DND-41 (cell line): Measurements from ENCODE around the gene ADPRHL1.

ENCODE experiments used
- CTCF ChIP-seq: IDR thresholded peaks from 2 replicates; pipeline ENCODE4 v1.5.1; 2012; ENCODE audit warnings: borderline replicate concordance, low read length, moderate library complexity, mild to moderate bottlenecking; ENCODE audit not compliant: poor library complexity, severe bottlenecking; ENCODE audit errors: extremely low read depth
- EZH2 ChIP-seq: IDR thresholded peaks from 3 replicates; pipeline ENCODE4 v1.6.1; 2012; ENCODE audit warnings: borderline replicate concordance, low read depth, mild to moderate bottlenecking, moderate library complexity, low read length, inconsistent platforms; ENCODE audit not compliant: severe bottlenecking

GRCh38 chr13:113378825-113379224 lies 74.5 kb downstream of the ADPRHL1 start:
- TF ChIP-seq CTCF (no peak), EZH2 (no peak)
